HG02763 (cell line): ENCODE measurements around the gene PRAMEF26.
"Not testable (repeated sequence)": the region's sequence is repeated elsewhere in the genome, so short reads cannot be mapped to it uniquely, and the experiment has no call there.

Source experiments
- ATAC-seq: cut with Tn5 transposase; IDR thresholded peaks from one replicate; pipeline ENCODE4 v1.9.1; 2021; ENCODE audit warnings: mild to moderate bottlenecking, moderate library complexity; ENCODE audit not compliant: unreplicated experiment

PRAMEF26 gene

GRCh38 chr1:13155909-13156308 is at the start of gene PRAMEF26:
PRAMEF26 (minus strand) TSS chr1:13156009; CDS start chr1:13153095, 2,914 bp downstream.
- ATAC-seq = not testable (repeated sequence)

GRCh38 chr1:13201309-13201708 is 45.5 kb upstream of the PRAMEF26 start, which contains the start of gene PRAMEF13:
PRAMEF13 (minus strand) TSS chr1:13201409; CDS start chr1:13199589, 1,820 bp downstream.
- not testable (repeated sequence) for ATAC-seq

- ATAC-seq = not testable (repeated sequence)
Measured at GRCh38 chr1:13171548-13171947, 15.7 kb upstream of the PRAMEF26 start, which contains the start of gene PRAMEF9. PRAMEF9 (plus strand) TSS chr1:13171848; CDS start chr1:13175281, 3,433 bp downstream.

DNA sequence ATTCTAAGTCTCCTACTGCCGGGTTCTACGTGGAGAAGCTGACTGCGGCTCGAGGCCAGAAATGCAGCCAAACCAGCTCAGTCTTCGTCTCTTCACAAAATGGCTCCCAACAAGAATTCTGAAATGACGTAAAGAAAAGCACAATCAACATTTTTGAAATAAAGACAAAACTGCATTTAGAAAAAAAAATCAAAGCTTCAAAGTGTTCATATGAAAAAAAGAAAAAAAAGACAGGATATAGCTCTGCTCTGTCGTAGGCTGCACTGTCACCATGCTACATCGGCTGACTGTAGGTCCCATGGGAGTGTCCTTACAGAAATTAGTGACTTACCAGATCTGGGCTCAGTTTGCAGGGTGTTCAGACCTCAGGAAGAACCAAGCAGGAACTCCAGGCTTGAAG is 9.7 kb upstream of the PRAMEF26 start, which contains the start of gene HNRNPCL4:
Gene HNRNPCL4 (minus strand): TSS at position 101 of the 400 bp plus-strand sequence. CDS start 164 bp downstream, outside the sequence.
- not testable (repeated sequence) for ATAC-seq

DNA sequence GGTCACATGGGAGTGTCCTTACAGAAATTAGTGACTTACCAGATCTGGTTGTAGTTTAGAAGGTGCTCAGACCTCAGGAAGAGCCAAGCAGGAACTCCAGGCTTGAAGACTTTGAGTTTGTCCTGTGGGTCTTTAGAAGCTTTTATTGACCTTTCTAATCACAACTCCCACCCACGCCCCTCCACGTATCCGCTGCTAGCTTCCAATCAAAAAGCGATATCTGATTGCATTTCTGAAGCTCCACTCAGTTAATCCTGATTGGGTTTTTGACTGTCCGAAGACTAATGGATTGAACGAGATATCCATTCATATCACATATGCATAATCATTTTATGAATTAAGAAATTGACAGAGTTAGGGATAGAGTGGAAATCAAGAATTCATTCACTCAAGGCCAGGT is 39.1 kb downstream of the PRAMEF26 start, which contains the start of gene HNRNPCL2:
Gene HNRNPCL2 (minus strand): TSS at position 101 of the 400 bp plus-strand sequence. CDS start 454 bp downstream, outside the sequence.
- ATAC-seq = not testable (repeated sequence)
